HG02798 (cell line): ENCODE measurements around the gene SMAP1.
"Not testable (repeated sequence)": the region's sequence is repeated elsewhere in the genome, so short reads cannot be mapped to it uniquely, and the experiment has no call there.

ENCODE experiments used
- ATAC-seq: cut with Tn5 transposase; IDR thresholded peaks from one replicate; pipeline ENCODE4 v1.9.1; 2021; ENCODE audit warnings: mild to moderate bottlenecking; ENCODE audit not compliant: unreplicated experiment, poor library complexity

SMAP1 gene

GRCh38 chr6:70735513-70735912 is 67.8 kb downstream of the SMAP1 start:
- no peak for ATAC-seq

- no peak for ATAC-seq
Observed at GRCh38 chr6:70738028-70738427, 70.3 kb downstream of the SMAP1 start.

GRCh38 chr6:70739534-70739933 is 71.9 kb downstream of the SMAP1 start:
- ATAC-seq, result no peak

DNA sequence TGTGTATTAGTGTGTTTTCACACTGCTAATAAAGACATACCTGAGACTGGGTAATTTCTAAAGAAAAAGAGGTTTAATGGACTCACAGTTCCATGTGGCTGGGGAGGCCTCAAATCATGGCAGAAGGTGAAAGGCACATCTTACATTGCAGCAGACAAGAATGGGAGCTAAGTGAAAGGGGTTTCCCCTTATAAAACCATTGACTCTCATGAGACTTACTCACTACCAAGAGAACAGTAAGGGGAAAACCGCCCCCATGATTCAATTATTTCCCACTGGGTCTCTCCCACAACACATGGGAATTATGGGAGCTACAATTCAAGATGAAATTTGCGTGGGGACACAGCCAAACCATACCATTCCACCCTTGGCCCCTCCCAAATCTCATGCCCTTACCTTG is 73.1 kb downstream of the SMAP1 start:
- not testable (repeated sequence) for ATAC-seq

DNA sequence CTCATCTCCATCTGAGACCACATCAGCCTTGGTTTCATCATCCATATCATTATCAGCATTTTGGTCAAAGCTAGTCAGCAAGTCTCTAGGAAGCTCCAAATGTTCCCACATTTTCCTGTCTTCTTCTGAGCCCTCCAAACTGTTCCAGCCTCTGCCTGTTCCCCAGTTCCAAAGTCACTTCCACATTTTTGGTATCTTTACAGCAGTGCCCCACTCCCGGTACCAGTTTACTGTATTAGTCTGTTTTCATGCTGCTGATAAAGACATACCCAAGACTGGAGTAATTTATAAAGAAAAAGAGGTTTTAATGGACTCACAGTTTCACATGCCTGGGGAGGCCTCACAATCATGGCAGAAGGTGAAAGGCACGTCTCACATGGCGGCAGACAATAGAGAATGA is 74.8 kb downstream of the SMAP1 start:
- ATAC-seq, result not testable (repeated sequence)

- ATAC-seq, result no peak
Observed at GRCh38 chr6:70753870-70754380, 86.2 kb downstream of the SMAP1 start.

DNA sequence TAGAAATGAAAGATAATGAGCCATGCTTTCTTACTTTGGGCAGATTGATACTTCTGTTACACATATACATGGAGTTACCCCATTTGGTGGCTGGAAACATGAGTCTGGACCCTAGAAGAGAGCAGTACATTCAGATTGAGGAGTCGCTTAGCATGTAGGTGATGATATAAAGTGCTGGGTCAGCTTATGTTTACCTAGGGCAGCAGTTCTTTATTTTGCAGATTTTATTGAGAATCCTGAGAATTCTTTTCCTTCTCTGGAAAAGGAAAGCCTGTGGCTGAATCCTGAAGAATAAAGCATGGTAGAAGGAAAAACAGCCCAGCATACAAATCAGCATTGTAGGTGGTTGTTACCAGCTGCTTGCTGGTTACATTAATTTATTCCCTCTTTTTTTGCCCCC is 91.2 kb downstream of the SMAP1 start:
- ATAC-seq, result no peak

- no peak for ATAC-seq
Observed at GRCh38 chr6:70763754-70764510, 96.2 kb downstream of the SMAP1 start.

DNA sequence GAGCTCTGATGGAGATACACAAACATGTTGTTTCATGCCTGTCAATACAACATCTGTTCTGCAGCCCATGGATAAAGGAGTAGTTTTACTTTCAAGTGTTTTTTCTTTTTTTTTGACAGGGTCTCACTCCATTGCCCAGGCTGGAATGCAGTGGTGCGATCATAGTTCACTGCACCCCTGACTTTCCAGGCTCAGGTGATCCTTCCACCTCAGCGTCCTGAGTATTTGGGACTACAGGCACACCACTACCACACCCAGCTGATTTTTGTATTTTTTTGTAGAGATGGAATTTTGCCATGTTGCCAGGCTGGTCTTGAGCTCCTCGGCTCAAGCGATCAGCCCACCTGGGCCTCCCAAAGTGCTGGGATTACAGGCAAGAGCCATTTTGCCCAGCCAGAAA is 97.0 kb downstream of the SMAP1 start:
- ATAC-seq, result no peak

DNA sequence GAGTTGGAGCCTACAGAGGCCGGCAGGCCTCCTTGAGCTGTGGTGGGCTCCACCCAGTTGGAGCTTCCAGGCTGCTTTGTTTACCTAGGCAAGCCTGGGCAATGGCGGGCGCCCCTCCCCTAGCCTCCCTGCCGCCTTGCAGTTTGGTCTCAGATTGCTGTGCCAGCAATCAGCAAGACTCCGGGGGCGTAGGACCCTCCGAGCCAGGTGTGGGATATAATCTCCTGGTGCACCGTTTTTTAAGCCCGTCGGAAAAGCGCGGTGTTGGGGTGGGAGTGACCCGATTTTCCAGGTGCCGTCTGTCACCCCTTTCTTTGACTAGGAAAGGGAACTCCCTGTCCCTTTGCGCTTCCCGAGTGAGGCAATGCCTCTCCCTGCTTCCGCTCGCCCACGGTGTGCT is 103.7 kb downstream of the SMAP1 start:
- ATAC-seq, result not testable (repeated sequence)

DNA sequence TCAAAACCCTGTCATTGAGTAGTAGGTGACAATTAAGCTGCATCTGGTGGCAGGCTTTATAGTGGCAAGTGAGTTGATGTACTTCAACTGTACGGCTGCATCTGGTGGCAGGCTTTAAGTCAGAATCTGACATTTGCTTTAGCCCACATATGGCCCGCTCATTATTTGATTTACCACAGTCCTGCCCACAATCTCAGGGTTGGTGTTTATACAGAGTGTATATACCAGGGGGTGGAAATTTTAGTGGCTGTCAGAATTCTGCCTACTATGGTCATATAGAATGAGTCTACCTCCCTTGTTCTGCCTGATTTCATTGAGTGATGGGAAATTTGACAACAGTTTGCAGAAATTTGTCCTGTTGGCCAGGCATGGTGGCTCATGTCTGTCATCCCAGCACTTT is 112.3 kb downstream of the SMAP1 start:
- no peak for ATAC-seq

- no peak for ATAC-seq
Observed at GRCh38 chr6:70790483-70791224, 123.0 kb downstream of the SMAP1 start.

DNA sequence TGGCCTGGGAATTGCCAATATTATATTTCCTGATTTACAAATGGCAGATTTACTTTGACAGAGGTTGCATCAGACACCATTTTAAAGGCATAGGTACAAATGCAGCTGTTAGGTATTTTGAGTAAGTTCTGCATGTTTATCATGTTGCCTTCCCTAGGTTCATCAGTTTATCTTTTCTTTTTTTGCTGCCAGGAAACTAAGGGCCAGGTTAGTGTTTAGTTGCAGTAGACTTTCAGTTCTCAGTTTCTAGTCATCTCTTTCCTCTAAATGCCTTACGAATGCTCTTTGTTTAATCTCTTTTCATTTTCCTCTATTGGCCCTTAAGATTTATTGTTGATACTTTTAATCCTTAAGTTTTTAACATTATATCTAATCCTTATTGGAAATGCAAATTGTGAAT is 129.9 kb downstream of the SMAP1 start:
- peak; percentile 90 for ATAC-seq

GRCh38 chr6:70806086-70806485 is 138.4 kb downstream of the SMAP1 start:
- no peak for ATAC-seq

- no peak for ATAC-seq
Observed at GRCh38 chr6:70811788-70812187, 144.1 kb downstream of the SMAP1 start.

- ATAC-seq, result no peak
Observed at GRCh38 chr6:70813885-70814284, 146.2 kb downstream of the SMAP1 start.

DNA sequence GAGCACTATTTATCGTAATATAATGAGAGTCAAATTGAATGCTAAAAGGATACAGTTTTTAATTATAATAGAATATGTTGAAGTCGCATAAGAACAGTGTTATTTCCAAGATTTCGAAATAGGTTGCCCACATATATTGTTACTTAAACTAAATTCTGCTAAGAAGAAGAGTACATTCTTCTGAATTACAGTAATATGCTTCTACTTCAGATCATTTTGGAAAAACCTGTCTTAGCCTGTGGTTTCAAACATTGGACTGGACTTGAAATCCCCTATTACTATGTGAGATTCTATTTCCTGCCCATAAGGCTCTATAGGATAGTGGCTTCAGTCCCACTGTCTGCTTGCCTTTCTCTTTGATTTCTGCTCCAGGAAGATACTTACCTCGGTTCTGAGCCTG is 152.0 kb downstream of the SMAP1 start:
- no peak for ATAC-seq

GRCh38 chr6:70820778-70821177 is 153.1 kb downstream of the SMAP1 start:
- ATAC-seq, result no peak

- no peak for ATAC-seq
Observed at GRCh38 chr6:70821751-70822150, 154.1 kb downstream of the SMAP1 start.

GRCh38 chr6:70823651-70824050 is 156.0 kb downstream of the SMAP1 start:
- no peak for ATAC-seq

DNA sequence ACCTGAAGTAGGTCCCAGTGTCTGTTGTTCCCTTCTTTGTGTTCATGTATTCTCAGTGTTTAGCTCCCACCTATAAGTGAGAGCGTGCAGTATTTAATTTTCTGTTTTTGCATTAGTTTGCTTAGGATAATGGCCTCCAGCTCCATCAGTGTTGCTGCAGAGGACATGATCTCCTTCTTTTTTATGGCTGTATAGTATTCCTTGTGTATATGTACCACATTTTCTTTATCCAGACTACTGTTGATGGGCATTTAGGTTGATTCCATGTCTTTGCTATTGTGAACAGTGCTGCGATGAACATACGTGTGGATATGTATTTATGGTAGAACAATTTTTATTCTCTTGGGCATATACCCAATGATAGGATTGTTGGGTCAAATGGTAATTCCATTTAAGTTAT is 163.7 kb downstream of the SMAP1 start:
- ATAC-seq, result no peak

DNA sequence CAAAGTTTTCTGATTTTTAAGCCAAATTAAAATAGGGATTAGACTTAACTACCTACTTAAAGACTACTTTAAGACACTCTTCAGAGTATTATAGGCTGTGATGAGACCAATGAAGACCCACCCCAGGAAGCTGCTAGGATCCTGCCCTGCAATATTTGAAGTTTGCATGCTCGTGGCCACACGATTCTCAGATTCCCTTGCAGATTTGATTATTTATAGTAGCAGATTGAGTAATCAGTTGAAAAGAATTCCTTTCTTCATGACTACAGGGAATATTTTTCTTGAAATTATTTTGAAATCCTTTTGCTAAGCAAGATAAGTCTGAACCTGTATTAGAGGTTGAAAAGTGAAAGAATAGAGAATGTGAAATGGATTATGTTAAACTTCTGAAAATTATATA is 166.8 kb downstream of the SMAP1 start:
- no peak for ATAC-seq
